HG03064 (cell line): ENCODE results near the gene LHX6.
A peak's percentile ranks its signal among the peaks of the same experiment; 100 is the strongest.

Source experiments
- ATAC-seq: cut with Tn5 transposase; IDR thresholded peaks from one replicate; pipeline ENCODE4 v1.9.1; 2021; ENCODE audit warnings: low read depth; ENCODE audit not compliant: unreplicated experiment

Gene LHX6

DNA sequence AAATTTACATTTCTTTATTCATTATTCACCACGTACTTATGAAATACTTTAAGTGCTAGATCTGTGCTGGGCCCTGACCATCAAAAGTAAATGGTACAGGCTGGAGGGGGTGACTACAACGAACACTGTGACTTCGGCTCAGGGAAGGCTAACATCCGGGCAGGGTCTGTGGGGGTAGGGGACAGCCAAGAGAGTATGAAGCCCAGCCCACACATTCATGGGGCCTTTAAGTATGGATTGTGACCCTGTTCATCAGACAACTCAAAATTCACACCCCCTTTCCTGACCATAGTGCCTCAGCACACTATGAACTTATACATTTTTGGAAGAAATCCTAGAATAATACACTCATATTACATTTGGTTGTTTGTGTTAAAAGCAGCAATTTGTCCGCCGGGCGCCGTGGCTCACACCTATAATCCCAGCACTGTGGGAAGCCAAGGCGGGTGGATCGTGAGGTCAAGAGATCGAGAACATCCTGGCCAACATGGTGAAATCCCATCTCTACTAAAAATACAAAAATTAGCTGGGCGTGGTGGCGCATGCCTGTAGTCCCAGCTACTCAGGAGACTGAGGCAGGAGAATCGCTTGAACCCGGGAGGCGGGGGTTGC, 35.7 kb downstream of the LHX6 start:
- ATAC-seq: no peak

DNA sequence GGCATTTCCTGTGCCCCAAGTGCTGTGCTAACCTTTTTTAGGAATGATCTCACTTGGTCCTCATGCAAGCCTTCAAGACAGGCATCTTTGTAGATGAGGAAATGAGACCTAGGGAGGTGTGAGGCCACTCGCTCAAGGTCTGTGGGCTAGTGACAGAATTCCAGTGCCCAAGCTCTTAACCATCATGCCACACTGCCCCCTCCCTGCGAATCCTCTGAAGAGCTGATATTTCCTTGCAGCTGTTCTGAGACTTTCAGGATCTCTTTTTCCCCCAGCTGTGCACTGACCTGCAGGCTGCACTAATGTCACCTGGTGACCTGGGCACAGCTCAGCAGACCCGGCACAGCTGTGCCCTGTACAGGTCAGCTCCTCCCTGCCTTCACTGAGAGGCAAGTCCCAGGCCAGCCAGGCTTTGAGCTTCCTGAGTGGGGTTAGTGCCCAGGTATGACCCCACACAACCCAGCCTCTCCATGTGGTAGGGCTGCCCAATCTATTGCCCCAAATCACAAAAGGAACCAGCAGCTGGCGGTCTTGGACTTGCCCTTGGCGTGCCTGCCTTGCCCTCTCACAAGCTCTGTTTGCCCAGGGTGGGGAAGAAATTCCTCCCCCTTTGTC, 36.4 kb downstream of the LHX6 start:
- ATAC-seq: no peak

DNA sequence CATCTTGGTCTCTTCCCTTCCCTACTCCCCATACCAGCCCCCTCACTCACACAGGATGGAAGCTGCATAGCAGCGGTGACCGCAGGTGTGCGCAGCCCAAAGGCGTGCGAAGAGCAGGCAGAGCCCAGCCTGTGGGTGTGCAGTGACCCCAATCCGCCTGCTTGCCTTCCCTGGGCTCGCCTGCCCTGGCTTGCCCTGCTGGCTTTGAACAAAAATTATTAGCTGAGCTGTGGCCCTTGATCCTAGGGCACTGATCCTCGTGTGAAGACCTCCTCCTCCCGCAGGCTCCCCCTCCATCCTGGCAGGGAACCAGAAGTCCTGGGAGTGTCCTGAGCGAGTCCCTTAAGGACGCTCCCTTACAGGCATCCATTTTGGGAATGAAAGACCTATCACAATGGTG, 37.2 kb downstream of the LHX6 start:
- ATAC-seq: no peak

DNA sequence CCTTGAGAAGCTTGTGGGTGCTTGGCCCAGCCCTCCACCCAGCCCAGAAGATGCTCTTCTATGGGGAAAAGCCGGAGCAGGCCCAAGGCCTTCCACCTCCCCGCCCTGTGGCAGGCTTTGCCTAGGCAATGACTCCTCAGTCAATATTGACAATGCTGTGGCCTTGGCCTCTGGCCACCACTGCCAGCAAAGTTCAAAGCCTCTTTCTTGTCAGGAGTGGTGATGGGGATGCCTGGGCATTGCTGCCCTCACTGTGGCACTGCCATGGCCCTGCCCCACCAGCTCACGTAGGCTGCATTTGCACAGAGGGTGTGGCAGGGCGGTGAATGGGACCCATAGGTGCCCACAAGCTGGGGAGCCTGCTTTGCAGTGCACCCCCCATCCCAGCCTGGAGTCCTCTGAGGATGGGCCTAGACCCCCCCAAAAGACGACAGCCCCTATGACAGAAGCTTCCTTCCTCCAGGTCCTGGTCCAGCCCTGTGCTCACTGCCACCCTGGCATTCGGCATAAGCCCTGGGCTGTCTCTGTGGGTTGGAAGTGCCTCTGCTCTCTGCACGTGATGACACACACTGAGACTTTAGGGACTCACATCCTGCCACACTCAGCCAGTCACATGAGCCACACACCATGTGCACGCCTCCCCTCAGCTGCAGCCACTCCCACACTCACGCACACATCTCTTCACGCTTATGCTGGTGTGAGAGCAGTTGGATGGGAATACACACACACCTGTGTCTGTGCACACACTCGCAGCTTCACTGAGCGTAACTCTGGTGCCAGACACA, 38.0 kb downstream of the LHX6 start:
- ATAC-seq: no peak

DNA sequence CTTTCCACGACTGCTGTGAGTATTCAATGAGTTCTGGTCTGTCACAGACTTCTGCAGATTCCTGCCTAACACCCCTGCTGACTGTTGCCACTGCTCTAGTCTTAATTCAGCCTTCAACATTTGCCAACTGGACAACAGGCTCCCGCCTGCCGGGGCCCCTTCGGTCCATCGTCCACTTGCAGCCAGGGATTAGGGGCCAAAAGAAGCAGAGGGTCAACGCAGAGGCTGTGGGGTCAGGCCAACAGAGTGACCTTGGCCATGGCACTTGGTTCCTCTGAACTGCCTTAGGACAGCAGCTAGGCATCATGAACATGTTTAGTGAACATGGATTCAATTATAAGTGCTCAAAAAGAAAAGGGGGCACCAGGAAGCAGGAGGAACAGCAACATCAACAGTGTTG, 40.4 kb downstream of the LHX6 start:
- ATAC-seq: no peak

DNA sequence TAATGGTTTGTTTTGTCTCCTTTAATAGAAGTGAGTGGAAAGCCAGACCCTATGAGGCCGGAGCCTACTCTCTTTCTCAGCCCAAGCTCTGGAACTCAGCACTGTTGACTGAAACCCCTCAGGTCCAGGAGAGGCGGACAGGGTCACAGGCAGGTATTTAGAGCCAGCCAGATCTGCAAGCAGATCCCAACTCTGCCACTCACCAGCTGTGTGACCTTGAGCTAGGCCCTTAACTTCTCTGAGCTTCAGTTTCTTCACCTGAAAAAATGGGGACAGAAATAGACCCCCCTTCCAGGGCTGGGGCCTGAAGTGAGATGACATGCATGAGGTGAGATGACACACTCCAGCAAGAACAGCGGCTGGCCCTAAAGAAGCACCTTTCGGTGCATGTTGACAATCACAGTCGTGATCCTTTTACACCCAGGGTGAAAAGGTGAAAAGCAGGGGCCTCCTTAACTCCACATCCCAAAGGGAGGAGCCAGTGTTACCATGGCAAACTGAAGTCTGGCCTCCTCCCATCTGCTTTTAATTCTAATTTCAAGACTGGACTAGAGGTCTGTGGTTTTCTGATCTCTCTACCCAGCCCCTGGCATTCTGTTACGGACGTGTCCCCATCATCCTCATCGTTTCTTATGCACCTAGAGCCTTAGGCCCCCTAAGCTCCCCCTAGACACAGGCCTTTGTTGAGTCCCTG, 41.8 kb downstream of the LHX6 start:
- no peak for ATAC-seq

DNA sequence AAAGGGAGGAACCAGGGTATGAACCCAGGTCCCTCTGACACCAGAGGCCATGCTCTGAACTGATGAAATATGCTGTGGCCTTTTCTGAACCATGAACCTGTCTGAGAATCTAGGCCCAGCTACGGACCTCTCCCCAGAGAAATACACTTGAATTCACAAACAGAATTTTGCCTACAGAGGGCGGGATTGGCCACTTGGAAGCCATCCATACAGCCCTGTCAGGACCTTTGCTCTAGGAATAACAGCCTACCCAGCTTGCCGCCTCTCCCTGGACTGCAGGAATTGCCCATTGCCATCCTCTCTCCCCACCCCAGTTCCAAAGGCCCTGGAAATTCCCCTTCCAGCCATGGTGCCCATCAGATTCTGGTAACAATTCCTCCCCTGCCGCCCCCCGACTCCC, 42.5 kb downstream of the LHX6 start:
- ATAC-seq: no peak

DNA sequence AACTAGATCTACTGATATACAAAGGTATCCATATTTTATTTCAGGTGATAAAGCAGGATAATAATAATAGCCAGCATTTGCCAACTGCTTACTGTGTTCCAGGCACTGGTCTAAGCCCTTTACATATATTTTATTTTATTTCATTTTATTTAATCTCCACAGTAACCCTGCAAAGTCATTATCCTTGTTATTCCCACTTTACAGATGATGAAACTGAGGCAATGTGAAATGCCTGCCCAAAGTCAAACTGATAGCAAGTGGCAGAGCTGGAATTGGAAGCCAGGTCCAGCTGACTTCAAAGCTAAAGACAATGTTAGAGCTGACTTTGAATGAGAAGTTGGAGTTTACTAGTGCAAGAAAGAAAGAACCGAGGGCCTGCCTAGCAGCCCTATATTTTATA, 44.2 kb downstream of the LHX6 start:
- ATAC-seq: no peak

DNA sequence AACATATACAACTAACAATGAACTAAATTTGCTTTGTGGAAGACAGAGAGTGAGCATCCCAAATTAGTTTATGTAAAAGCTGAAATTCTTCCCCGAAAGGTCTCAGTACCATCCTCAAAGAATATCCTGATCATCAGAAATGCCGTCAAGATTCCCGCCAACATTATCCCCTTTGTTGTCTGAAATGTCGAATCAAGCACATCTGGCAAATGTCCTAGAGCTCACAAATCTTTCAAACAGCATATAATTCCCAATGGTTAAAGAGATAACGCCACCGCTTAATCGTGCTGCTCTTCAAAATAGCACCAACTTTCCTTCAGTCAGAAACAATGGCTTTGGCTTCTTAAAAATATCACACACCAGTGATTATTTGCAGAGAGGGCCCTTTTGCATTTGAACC, 45.3 kb downstream of the LHX6 start:
- ATAC-seq: no peak

DNA sequence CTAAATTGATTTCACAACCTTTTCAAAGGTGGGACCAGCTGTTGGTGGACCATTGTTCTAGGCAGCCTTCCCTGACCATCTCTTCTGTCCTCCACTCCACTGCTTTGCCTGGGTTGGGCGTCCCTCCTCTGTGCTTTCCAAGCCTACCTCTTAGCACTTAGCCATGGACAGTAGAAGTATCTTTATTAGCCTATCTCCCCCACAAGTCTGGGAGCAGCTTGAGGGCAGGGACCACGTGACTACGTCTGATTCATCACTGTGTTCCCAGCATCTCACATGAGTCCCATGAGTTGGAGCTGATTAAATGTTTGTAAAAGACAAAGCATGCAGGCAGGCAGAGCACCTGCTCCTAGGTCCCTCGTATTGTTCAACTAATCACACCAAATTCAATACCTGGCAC, 48.1 kb downstream of the LHX6 start:
- ATAC-seq: no peak

DNA sequence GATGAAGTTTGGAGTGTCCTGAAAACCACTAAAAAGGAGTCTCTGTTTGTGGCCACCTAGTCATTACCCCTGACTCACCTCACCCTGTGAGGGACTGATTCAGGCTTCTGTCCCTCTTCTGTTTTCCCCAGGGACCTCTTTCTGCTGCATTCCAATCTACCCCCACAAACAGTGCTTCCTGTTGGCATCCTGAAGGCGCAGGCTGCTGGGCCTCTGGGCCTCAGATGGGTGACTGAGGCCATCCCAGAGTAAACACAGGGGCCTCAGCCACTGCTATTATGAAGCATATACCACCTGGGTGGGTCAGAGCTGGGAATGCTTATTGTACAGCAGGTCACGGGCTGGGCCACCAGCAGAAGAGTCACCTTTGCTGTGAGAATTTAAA, 49.1 kb downstream of the LHX6 start:
- ATAC-seq: no peak

DNA sequence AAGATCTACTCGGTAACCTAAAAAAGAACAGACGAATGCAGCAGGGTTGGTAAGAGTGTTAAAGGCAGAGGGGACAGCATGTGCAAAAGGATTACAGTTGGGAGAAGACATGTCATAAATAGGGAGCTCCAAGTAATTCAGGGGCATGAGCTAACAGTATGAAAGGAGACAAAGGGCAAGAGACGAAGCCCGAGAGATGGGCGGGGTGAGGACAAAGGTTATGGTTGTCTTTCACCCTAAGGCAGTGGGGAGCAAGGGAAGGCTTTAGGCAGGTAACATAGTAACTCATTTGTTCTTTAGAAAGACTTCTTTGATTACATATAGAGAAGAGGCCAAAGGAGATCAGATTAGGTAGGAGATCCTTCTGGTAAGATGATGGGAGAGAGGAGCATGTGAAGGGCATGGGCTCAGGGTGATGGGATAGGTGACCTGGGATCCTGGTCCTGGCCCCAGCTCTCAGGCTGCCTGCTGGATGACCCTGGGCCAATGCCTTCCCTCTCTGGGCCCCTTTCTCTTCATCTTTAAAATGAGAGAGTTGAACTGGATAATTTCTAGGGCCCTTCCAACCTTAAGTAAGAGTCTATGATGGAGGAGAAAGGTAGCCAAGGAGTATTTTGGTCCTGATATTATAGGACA, 49.6 kb downstream of the LHX6 start:
- ATAC-seq: no peak

DNA sequence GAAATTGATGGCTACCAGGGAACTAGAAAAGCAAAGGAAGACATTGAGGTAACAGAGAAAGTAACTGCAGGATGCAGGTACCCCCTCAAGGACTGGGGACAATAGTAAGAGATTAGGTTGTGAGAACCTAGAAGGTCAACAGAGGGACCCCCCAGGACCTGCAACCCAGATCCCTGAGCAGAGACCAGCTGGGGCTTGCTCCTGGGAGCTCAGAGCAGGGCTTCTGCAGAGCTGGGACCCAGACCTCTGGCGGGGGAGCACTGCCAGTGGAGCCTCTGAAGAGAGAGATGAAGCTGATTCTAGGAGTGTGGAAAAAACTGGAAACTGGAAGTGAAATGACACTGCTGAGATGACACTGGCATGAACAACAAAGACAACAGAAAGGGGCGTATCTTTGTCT, 51.8 kb downstream of the LHX6 start:
- no peak for ATAC-seq

DNA sequence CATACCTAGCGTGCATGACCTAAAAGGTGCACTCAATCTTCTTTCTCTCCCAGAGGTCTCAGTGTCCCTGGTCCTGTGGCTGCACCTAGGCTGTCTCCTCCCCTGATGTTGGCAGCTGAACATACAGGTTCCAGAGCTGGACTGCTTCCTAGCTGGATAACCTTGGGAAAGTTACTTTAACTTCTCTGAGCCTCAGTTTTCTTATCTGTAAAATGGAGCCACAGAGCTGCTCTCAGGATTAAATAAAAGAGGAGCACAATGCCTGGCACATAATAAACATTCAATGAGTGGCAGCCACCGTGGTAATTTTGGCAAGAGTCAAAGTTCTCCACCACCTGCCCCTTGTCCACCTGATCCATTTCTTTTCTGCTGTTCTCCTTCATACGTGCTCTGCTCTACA, 55.1 kb downstream of the LHX6 start:
- ATAC-seq: no peak

DNA sequence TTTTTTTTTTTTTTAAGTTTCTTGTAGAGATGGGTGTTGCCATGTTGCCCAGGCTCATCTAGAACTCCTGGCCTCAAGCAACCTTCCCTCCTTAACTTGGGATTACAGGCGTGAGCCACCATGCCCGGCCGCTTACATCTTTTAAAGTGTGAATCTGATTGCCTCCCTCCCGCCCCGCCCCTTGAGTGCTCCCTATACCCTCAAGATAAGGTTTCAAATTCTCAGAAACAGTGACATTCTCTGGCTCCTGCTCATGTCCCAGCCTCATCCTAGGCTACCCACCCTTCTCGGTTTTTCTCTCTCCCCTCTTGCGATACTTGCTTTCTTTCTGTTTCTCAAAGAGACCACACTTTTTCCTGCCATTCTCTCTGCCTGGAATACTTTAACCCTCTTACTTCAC, 56.6 kb downstream of the LHX6 start:
- no peak for ATAC-seq

DNA sequence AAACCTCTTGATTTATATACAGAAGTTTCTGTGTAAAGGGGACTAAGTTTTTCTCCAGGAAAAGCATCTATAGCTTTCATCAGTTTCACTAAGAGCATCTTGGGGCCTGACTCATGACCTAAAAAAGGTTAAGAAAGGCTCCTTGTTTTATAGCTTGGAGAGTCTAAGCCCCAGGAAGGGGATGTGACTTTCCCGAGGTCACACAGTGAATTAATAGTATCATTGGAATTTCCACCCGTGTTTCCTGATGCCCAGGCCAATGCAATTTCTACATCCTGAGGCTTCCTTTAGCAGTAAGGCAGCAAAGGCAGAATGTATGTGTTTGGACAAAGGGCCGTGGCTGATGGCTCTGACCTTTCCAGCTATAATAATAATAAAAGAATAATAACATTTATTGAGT, 60.4 kb downstream of the LHX6 start:
- ATAC-seq: no peak

DNA sequence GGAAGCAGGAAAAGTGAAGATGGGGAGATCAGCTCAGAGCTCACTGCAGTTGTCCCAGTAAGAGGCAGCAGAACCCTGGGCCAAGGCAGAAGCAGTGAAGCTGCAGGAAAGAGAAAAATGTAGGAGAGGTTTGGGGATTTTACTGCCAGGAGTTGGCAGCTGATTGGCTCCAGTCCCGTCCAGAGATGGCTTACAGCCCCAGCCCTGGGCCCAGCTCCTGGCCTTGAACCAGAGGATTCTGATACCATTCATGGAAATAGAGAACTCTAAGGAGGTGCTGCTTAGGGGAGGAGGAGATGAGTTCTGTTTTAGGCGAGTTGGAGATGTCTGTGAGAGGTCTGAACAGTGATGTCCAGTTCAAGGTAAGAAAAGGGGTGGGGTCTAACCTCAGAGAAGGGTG, 64.5 kb downstream of the LHX6 start:
- ATAC-seq: no peak

DNA sequence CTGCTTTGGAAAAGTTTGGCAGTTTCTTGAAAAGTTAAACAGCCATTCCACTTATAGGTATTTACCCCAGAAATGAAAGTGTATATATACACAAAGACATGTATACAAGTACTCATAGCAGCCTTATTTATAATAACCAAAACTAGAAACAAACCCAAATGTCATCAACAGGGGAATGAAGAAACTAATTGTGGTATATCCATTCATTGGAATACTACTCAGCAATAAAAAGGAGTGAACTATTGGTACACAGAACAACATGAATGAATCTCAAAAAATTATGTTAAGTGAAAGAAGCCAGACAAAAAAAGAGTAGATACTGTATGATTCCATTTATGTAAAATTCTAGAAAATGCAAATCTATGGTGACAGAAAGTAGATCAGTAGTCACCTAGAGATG, 66.3 kb downstream of the LHX6 start:
- no peak for ATAC-seq

DNA sequence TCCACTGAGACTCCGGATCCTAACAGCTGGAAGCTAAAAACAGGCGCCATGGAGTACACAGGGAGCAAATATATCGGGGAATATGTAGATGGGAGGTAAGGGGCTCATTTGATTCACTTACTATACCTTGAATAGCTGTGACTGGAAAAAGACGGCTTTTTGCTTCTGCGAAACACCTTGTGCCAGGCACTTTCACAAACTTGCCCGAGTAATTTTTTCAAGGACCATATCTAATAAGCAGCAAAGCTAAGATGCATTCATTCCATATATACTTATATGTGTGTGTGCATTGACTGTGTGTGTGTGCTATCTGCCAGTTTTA, 68.9 kb downstream of the LHX6 start:
- ATAC-seq: no peak

DNA sequence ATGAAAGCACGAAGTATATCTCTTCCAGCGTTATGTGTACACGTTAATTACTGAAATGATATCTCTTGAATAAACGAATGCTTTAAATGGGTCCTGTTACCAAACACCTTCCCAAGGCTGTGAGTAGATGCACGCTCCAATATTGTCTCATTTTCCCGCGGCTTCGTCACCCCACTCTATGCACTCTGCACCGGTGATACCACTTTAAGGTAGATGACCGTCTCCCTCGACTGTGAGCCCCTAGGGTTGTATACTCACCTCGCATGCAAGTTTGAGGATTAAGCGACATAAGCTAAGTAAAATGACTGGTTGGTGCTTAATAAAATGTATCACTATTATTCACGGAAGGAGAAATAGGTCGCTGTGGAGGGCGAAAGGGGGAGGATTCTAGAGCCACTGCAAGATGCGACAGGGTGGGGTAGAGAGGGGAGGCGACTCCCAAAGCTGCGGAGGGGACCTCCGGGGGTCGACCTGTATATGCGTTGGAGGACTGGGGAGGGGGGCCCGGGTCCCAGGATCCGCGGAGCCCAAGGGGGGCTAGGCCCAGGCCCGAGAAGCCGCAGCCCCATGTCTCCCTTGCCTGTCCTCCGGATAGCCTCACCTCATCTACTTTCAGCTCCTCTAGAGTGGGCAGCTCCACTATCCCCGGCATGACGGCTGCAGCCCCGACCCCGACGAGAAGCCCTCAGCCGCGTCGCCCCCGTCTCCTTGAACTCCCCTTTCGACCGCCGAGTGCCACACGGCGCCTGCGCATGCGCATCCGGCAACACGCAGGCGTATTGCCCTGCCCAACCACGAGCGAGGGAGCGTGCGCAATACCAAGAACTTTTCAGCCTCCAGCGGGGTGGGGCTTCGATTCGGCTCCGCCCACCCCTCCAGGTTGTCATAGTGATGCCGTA, 69.5 kb downstream of the LHX6 start, which contains the start of the genes MORN5 and NDUFA8:
TSS of gene MORN5 (plus strand) at position 883 of the 899 bp plus-strand sequence. CDS start 65 bp downstream, outside the sequence.
TSS of gene NDUFA8 (minus strand) at position 754 of the 899 bp plus-strand sequence. CDS start at position 652, 102 bp downstream.
- ATAC-seq: peak; percentile 86
